ENCODE results near the gene HHIPL1.

The HHIPL1 gene

GRCh38 chr14:99619835-99620834 is 24.8 kb upstream of the HHIPL1 start:
- in situ Hi-C loops (cut with MboI; ENCODE audit: low pct_unique_long_range_greater_than_20kb, low sequenced_read_pairs, unreplicated experiment), result no loop called here
- no peak for TF ChIP-seq CTCF (IDR thresholded peaks at IDR 0.05; ENCODE audit: extremely low read depth, insufficient read depth, missing control alignments)
- DNase-seq (ENCODE audit: low spot score), result no peak

GRCh38 chr14:99621948-99622347 is 23.0 kb upstream of the HHIPL1 start:
- no peak for TF ChIP-seq CTCF (IDR thresholded peaks at IDR 0.05; ENCODE audit: extremely low read depth, insufficient read depth, missing control alignments)
- in situ Hi-C loops (cut with MboI; ENCODE audit: low pct_unique_long_range_greater_than_20kb, low sequenced_read_pairs, unreplicated experiment), result no loop called here
- no peak for DNase-seq (ENCODE audit: low spot score)

GRCh38 chr14:99624024-99624423 is 20.9 kb upstream of the HHIPL1 start:
- no peak for TF ChIP-seq CTCF (IDR thresholded peaks at IDR 0.05; ENCODE audit: extremely low read depth, insufficient read depth, missing control alignments)
- in situ Hi-C loops (cut with MboI; ENCODE audit: low pct_unique_long_range_greater_than_20kb, low sequenced_read_pairs, unreplicated experiment), result no loop called here
- DNase-seq (ENCODE audit: low spot score), result no peak

- in situ Hi-C loops (cut with MboI; ENCODE audit: low pct_unique_long_range_greater_than_20kb, low sequenced_read_pairs, unreplicated experiment), result no loop called here
- no peak for DNase-seq (ENCODE audit: low spot score)
- TF ChIP-seq CTCF (IDR thresholded peaks at IDR 0.05; ENCODE audit: extremely low read depth, insufficient read depth, missing control alignments), result no peak
Observed at GRCh38 chr14:99624971-99625370, 20.0 kb upstream of the HHIPL1 start.

- in situ Hi-C loops (cut with MboI; ENCODE audit: low pct_unique_long_range_greater_than_20kb, low sequenced_read_pairs, unreplicated experiment), result no loop called here
- no peak for DNase-seq (ENCODE audit: low spot score)
- no peak for TF ChIP-seq CTCF (IDR thresholded peaks at IDR 0.05; ENCODE audit: extremely low read depth, insufficient read depth, missing control alignments)
Observed at GRCh38 chr14:99625476-99625875, 19.5 kb upstream of the HHIPL1 start.

- TF ChIP-seq CTCF (IDR thresholded peaks at IDR 0.05; ENCODE audit: extremely low read depth, insufficient read depth, missing control alignments), result no peak
- in situ Hi-C loops (cut with MboI; ENCODE audit: low pct_unique_long_range_greater_than_20kb, low sequenced_read_pairs, unreplicated experiment), result no loop called here
Observed at GRCh38 chr14:99626041-99626648, 18.8 kb upstream of the HHIPL1 start.

More at GRCh38 chr14:99626041-99626648, 18.8 kb upstream of the HHIPL1 start:
- no peak for DNase-seq (ENCODE audit: low spot score)

Data from GM13977 (cell line).